Esophagus muscularis mucosa (tissue), 4 donors: Measurements from ENCODE around the gene PRODH. TPM values are rescaled to one million over a fixed set of nuclear protein-coding genes. Genes with fewer than 3 reads are reported as not detected.
"Not testable (repeated sequence)": the region's sequence is repeated elsewhere in the genome, so short reads cannot be mapped to it uniquely, and the experiment has no call there.

Experiments used
- DNase-seq: peaks from one replicate; pipeline ENCODE4 v3.0.0-alpha.2; 2017; ENCODE audit errors: extremely low spot score
- H3K27ac ChIP-seq, 4 donors: fragments of 200-600 bp; sonication (generic); replicated peaks in 1 of 4; 1 replicate in 3 of 4; 2 replicates in 1 of 4; pipeline ENCODE4 v1.5.1; 2016 to 2019; ENCODE audit warnings: mild to moderate bottlenecking in 1 of 4
- H3K27me3 ChIP-seq, 4 donors: fragments of 200-600 bp; sonication (generic); one replicate each; pipeline versions ENCODE4 v1.5.1 to v1.6.0; 2016 to 2019
- H3K36me3 ChIP-seq, 4 donors: fragments of 200-600 bp; sonication (generic); one replicate each; pipeline ENCODE4 v1.5.1; 2016 to 2019
- H3K4me1 ChIP-seq, 4 donors: fragments of 200-600 bp; sonication (generic); one replicate each; pipeline ENCODE4 v1.5.1; 2016 to 2019
- H3K4me3 ChIP-seq, 4 donors: fragments of 200-600 bp; sonication (generic); 1 replicate in 2 of 4; 2 replicates in 2 of 4; pipeline ENCODE4 v1.5.1; 2016 to 2019; ENCODE audit warnings: mild to moderate bottlenecking in 4 of 4, moderate library complexity in 1 of 4
- H3K9me3 ChIP-seq, 4 donors: fragments of 200-600 bp; sonication (generic); 1 replicate in 3 of 4; 2 replicates in 1 of 4; pipeline ENCODE4 v1.5.1; 2016 to 2019
- CTCF ChIP-seq, 3 experiments: fragments of 200-600 bp in 2 of 3; fragments of 450-650 bp in 1 of 3; sonication (generic) in 2 of 3; IDR thresholded peaks; one replicate each; pipeline ENCODE4 v1.5.1; 2017 to 2019; ENCODE audit warnings: antibody characterized with exemption in 3 of 3, mild to moderate bottlenecking in 2 of 3, moderate library complexity in 1 of 3
- EP300 ChIP-seq: sonication (generic); formaldehyde crosslinking; IDR thresholded peaks from one replicate; pipeline ENCODE4 v1.6.1; 2017; ENCODE audit warnings: antibody characterized with exemption
- POLR2A ChIP-seq: fragments of 450-650 bp; IDR thresholded peaks from one replicate; pipeline ENCODE4 v1.6.1; 2017; ENCODE audit warnings: antibody characterized with exemption, moderate library complexity, mild to moderate bottlenecking, low read depth
- POLR2AphosphoS5 ChIP-seq, 2 donors: sonication (generic); formaldehyde crosslinking; IDR thresholded peaks; one replicate each; pipeline ENCODE4 v1.6.1; 2017; ENCODE audit warnings: antibody characterized with exemption in 2 of 2
- WGBS: methylation state at CpG from one replicate; pipeline ENCODE4 v1.1.5; 2018; 5-methylcytosine and 5-hydroxymethylcytosine counted together
- intact Hi-C: fragments of 100-400 bp; cut with DNase I; formaldehyde crosslinking; loops from one replicate; pipeline ENCODE4 v1.15.1; 2023
- total RNA-seq, 4 donors: library from RNA; depleted of rRNA; stranded (reverse); fragments of >200 nt; gene quantifications; one replicate each; pipeline versions ENCODE4 v1.1.0 to v1.2.1, GENCODE V29; 2016

PRODH gene
- total RNA-seq, 4 donors from 2014 or later = 1.4 to 7.2 (median 3.9) TPM

DNA sequence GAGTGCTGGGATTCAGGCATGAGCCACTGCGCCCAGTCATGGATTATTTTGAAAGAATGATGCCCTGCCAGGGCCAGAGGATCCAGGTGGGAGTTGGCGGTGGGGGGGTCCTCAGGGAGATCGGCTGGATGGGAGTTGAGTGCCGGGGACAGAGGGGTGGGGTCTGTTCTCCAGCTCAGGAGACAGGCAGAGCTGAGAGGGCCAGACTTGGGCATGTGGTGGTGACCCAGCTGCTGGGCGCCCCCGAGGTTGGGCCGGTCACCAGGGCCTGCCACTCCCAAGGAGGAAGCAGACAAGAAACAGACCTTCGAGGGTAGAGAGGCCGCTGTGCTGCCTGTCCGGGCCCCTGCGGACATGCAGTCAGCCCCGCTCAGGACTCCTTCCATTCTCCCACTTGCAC, 11.8 kb upstream of the PRODH start:
- TF ChIP-seq EP300 = no peak
- TF ChIP-seq CTCF (IDR thresholded peaks at IDR 0.05) = no peak
- TF ChIP-seq POLR2AphosphoS5 (IDR thresholded peaks at IDR 0.05) = no peak
- Histone ChIP-seq H3K4me3 (no peak overlapping the region), H3K36me3 (no peaks in the 10 kb centered on the region), H3K27me3 (peaks cover 0 to 45% (median 0%) of the 10 kb centered on the region in 4 donors), H3K27ac (no peak overlapping the region), H3K4me1 (no peaks in the 10 kb centered on the region), H3K9me3 (no peaks in the 10 kb centered on the region)
- DNase-seq = no peak
- intact Hi-C loops = no loop called here
- WGBS = 75% methylated on average over 6 of the region's 12 CpGs

DNA sequence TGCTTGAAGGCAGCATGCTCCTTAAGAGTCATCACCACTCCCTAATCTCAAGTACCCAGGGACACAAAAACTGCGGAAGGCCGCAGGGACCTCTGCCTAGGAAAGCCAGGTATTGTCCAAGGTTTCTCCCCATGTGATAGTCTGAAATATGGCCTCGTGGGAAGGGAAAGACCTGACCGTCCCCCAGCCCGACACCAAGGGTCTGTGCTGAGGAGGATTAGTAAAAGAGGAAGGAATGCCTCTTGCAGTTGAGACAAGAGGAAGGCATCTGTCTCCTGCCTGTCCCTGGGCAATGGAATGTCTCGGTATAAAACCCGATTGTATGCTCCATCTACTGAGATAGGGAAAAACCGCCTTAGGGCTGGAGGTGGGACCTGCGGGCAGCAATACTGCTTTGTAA, 11.0 kb upstream of the PRODH start:
- H3K4me1 ChIP-seq, H3K9me3 ChIP-seq, H3K27ac ChIP-seq, intact Hi-C loops, H3K36me3 ChIP-seq, DNase-seq, H3K4me3 ChIP-seq: not testable (repeated sequence)
- WGBS = 56% methylated on average over 5 of the region's 9 CpGs
- H3K27me3 ChIP-seq = peaks cover 0 to 41% (median 0%) of the 10 kb centered on the region in 4 donors

- intact Hi-C loops = not testable (repeated sequence)
Measured at GRCh38 chr22:18938691-18939090, 2.6 kb upstream of the PRODH start.

DNA sequence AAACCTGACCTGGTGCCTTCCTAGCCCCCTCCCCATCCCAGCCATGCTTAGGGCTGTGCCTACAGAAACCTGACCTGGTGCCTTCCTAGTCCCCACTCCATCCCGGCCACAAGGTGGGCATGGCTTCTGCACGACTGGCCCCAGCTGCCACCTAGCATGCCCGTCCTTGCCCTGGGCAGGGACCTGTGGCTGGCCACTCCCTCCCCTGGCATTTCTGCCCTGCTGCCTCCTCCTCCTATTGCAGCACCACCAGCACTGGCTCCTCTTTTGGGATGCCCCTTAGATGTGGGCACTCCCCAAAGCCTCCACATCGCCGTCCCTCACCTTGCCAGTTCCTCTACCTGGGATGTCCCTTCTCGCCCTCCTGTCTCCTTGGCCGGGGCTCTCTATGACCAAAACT, 1.4 kb downstream of the PRODH start:
- intact Hi-C loops, H3K4me1 ChIP-seq, DNase-seq, H3K27ac ChIP-seq, H3K4me3 ChIP-seq, H3K36me3 ChIP-seq, H3K9me3 ChIP-seq, H3K27me3 ChIP-seq: not testable (repeated sequence)
- WGBS = no CpG with 5 or more reads among the region's 7 CpGs

More at GRCh38 chr22:18938691-18939090, 2.6 kb upstream of the PRODH start:
- H3K36me3 ChIP-seq, H3K4me1 ChIP-seq, H3K27me3 ChIP-seq, H3K4me3 ChIP-seq, DNase-seq, H3K9me3 ChIP-seq, H3K27ac ChIP-seq: not testable (repeated sequence)
- no CpG with 5 or more reads among the region's 8 CpGs for WGBS

DNA sequence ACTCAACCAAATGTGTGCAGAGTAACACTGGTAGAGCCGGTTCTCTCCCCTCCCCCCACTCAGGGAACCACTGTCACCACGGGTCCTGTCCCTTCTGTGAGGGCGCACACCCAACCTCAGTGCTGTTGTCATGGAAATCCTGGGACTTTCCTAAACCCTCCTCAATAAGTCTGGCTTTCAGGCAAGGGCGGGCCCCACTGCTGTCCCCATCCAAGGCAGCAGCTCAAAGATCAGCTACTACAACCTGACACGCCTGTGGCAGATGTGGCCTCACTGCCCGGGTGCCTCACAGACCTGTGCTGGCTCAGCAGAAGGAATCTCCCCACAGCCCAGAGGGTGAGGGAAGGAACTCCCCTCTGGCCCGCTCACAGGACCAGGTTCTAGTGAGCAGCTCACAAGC, 2.2 kb downstream of the PRODH start:
- no peak overlapping the region for H3K27ac ChIP-seq
- no peak overlapping the region for H3K4me3 ChIP-seq
- no peaks in the 10 kb centered on the region for H3K4me1 ChIP-seq
- intact Hi-C loops = no loop called here
- H3K27me3 ChIP-seq = no peaks in the 10 kb centered on the region
- H3K36me3 ChIP-seq = no peaks in the 10 kb centered on the region
- no peaks in the 10 kb centered on the region for H3K9me3 ChIP-seq
- WGBS = no CpG with 5 or more reads among the region's 7 CpGs
- DNase-seq = no peak
- TF ChIP-seq EP300 (no peak), POLR2A (no peak), POLR2AphosphoS5 (IDR thresholded peaks at IDR 0.05) (no peak), CTCF (IDR thresholded peaks at IDR 0.05) (no peak)

DNA sequence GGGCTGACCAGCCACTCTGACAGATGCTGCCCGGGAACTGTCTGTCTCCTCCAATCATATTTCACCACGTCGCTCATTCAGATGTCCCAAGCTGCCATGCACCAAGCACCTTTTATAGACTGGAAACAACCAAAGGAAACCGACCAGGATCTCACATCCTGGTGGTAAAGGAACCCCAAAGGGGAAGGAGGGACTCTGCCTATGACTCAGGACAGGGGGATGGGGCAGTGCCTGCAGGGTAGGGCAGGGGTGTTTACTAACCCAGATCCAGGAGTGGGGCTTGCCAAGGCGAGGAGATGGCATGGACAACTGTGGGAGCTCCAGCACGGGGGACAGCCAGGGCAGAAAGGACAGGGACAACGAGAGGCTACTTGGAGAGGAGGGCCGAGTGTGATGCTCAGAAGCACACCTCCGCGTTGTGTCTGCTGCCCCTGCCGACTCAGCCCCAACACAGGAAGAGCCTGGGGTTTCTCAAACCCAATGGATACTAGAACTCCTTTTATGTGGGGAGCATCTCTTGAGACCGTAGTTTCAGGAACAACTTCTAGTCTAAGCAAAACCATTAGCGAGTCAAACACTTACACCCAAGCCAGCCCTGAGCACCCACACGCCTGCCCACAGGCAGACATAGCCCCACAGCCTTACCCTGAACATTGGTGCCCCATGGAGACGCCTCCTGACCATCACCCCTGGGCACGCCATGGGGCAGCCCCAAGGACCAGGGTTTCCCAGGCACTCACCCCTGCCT, 4.0 kb downstream of the PRODH start:
- no peaks in the 10 kb centered on the region for H3K4me1 ChIP-seq
- H3K27me3 ChIP-seq = no peaks in the 10 kb centered on the region
- no CpG with 5 or more reads among the region's 16 CpGs for WGBS
- H3K9me3 ChIP-seq = no peaks in the 10 kb centered on the region
- no peak for TF ChIP-seq POLR2A
- TF ChIP-seq CTCF (IDR thresholded peaks at IDR 0.05) = no peak
- TF ChIP-seq POLR2AphosphoS5 (IDR thresholded peaks at IDR 0.05) = no peak
- TF ChIP-seq EP300 = no peak
- H3K27ac ChIP-seq = no peak overlapping the region
- intact Hi-C loops = no loop called here
- no peaks in the 10 kb centered on the region for H3K36me3 ChIP-seq
- no peak overlapping the region for H3K4me3 ChIP-seq
- DNase-seq = no peak
